Esophagus mucosa (tissue), 1 donor: ENCODE data around the gene MAP3K8. TPM values are rescaled to one million over a fixed set of nuclear protein-coding genes. Genes with fewer than 3 reads are reported as not detected.
"Not testable (repeated sequence)": the region's sequence is repeated elsewhere in the genome, so short reads cannot be mapped to it uniquely, and the experiment has no call there.

ENCODE experiments used
- ATAC-seq: fragments of 200-7000 bp; cut with Tn5 transposase; one replicate; pipeline ENCODE4 v1.9.1; 2020
- total RNA-seq: library from RNA; stranded (reverse); gene quantifications from one replicate; pipeline ENCODE4 v1.2.4, GENCODE V29; 2023
- donor health status: DM: yes; HTN: yes; CAD: no.

The MAP3K8 gene
- total RNA-seq, 1 donor from 2014 or later: 22.1 TPM

GRCh38 chr10:30447125-30447799, 13.3 kb downstream of the MAP3K8 start:
- ATAC-seq: peak; percentile 94

GRCh38 chr10:30448092-30448491, 14.1 kb downstream of the MAP3K8 start:
- ATAC-seq: no peak

- no peak for ATAC-seq
Observed at GRCh38 chr10:30453764-30454527, 20.0 kb downstream of the MAP3K8 start.

GRCh38 chr10:30454744-30455510, 20.9 kb downstream of the MAP3K8 start:
- no peak for ATAC-seq

GRCh38 chr10:30455816-30456215, 21.8 kb downstream of the MAP3K8 start:
- ATAC-seq: peak; percentile 56

- peak; percentile 45 for ATAC-seq
Observed at GRCh38 chr10:30456266-30456665, 22.3 kb downstream of the MAP3K8 start.

GRCh38 chr10:30459283-30459682, 25.3 kb downstream of the MAP3K8 start:
- ATAC-seq: no peak

GRCh38 chr10:30460121-30460520, 26.1 kb downstream of the MAP3K8 start:
- no peak for ATAC-seq

GRCh38 chr10:30462513-30462912, 28.5 kb downstream of the MAP3K8 start:
- ATAC-seq: no peak

- peak; percentile 63 for ATAC-seq
Observed at GRCh38 chr10:30463944-30464451, 30.0 kb downstream of the MAP3K8 start.

- ATAC-seq: no peak
Observed at GRCh38 chr10:30464675-30465074, 30.7 kb downstream of the MAP3K8 start.

GRCh38 chr10:30466445-30466844, 32.5 kb downstream of the MAP3K8 start:
- no peak for ATAC-seq

- no peak for ATAC-seq
Observed at GRCh38 chr10:30467651-30468338, 33.8 kb downstream of the MAP3K8 start.

- ATAC-seq: no peak
Observed at GRCh38 chr10:30472414-30473155, 38.6 kb downstream of the MAP3K8 start.

- ATAC-seq: not testable (repeated sequence)
Observed at GRCh38 chr10:30475515-30475914, 41.5 kb downstream of the MAP3K8 start.

- no peak for ATAC-seq
Observed at GRCh38 chr10:30476511-30477155, 42.6 kb downstream of the MAP3K8 start.

GRCh38 chr10:30479513-30479912, 45.5 kb downstream of the MAP3K8 start:
- ATAC-seq: not testable (repeated sequence)

- no peak for ATAC-seq
Observed at GRCh38 chr10:30481603-30482002, 47.6 kb downstream of the MAP3K8 start.

GRCh38 chr10:30488316-30488715, 54.3 kb downstream of the MAP3K8 start:
- ATAC-seq: no peak

- ATAC-seq: no peak
Observed at GRCh38 chr10:30489346-30489745, 55.4 kb downstream of the MAP3K8 start.
